Measurements from ENCODE around the gene C1orf174. TPM values are rescaled to one million over a fixed set of nuclear protein-coding genes. Genes with fewer than 3 reads are reported as not detected.

The C1orf174 gene
- total and polyA plus RNA-seq, 2 of the 13 experiments (the other 11 are each of a cell fraction or from before 2014, with no cell fraction given), result 21.6 to 31.4 TPM

DNA sequence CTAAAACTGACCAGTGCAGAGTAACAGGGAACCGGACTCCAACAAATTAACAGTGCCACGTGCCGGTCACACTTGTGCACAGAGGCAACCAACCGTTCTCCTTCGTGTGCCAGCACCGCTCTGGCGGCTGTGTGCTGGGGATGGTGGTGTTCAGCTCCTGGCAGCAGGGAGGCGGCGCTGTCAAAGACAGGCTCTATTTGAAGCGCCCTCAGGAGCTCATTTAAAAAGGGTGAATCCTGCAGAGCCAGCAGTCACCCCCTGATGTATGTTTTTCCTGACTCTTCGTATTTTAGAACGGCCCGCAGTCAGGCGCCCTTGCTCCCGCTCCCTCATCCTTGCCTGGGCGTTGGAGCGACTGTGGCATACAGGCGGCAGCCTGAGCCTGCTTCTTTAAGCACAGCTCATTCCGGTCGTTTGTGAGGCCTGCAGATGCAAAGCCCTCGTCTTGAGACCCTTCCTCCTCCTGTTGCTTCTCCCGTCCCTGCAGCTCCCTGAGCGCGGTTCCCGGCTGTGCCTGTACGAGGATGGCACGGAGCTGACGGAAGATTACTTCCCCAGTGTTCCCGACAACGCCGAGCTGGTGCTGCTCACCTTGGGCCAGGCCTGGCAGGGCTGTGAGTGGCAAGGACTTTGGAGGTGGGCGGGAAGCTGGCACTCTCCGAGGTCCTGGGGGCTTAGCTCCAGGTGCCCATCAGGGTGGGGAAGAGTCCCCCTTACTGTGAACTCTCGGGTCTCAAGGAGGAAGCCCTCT lies 41.7 kb downstream of the C1orf174 start (continued):
- TF ChIP-seq, protein P1, sequence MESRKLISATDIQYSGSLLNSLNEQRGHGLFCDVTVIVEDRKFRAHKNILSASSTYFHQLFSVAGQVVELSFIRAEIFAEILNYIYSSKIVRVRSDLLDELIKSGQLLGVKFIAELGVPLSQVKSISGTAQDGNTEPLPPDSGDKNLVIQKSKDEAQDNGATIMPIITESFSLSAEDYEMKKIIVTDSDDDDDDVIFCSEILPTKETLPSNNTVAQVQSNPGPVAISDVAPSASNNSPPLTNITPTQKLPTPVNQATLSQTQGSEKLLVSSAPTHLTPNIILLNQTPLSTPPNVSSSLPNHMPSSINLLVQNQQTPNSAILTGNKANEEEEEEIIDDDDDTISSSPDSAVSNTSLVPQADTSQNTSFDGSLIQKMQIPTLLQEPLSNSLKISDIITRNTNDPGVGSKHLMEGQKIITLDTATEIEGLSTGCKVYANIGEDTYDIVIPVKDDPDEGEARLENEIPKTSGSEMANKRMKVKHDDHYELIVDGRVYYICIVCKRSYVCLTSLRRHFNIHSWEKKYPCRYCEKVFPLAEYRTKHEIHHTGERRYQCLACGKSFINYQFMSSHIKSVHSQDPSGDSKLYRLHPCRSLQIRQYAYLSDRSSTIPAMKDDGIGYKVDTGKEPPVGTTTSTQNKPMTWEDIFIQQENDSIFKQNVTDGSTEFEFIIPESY (CRISPR knock-in tag; IDR thresholded peaks at IDR 0.05), result peak; percentile 71; the same call in 1 of the 2 replicates
- TF ChIP-seq, protein P2, sequence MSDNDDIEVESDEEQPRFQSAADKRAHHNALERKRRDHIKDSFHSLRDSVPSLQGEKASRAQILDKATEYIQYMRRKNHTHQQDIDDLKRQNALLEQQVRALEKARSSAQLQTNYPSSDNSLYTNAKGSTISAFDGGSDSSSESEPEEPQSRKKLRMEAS (IDR thresholded peaks at IDR 0.05), result peak; percentile 85
- TF ChIP-seq HOXA3 (CRISPR knock-in tag; IDR thresholded peaks at IDR 0.05), result peak; percentile 25; the same call in 1 of the 2 replicates
- TF ChIP-seq, protein P3, sequence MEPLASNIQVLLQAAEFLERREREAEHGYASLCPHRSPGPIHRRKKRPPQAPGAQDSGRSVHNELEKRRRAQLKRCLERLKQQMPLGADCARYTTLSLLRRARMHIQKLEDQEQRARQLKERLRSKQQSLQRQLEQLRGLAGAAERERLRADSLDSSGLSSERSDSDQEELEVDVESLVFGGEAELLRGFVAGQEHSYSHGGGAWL (CRISPR knock-in tag; IDR thresholded peaks at IDR 0.05), result 0 out of 2 replicates have a peak, but pooled peaks have one; percentile 4
- TF ChIP-seq ZNF7 (CRISPR knock-in tag; IDR thresholded peaks at IDR 0.05), result no peak
- no peak for TF ChIP-seq PITX1 (CRISPR knock-in tag; IDR thresholded peaks at IDR 0.05)
- TF ChIP-seq, protein P4, sequence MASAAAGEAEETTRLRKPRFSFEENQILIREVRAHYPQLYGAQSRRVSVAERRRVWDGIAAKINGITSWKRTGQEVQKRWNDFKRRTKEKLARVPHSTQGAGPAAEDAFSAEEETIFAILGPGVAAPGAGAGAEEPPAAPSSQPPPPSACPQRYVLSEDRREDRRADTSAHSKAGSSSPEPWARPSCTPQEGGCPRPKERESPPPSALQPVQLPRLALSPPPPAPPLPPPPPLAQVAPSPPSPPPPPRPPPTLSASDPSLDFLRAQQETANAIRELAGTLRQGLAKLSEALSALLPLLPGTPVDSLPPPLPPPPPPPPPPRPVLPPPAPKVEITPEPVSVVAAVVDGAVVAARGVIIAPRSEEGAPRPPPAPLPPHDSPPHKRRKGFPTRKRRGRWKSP (CRISPR knock-in tag; IDR thresholded peaks at IDR 0.05), result no peak
- TF ChIP-seq, protein P5, sequence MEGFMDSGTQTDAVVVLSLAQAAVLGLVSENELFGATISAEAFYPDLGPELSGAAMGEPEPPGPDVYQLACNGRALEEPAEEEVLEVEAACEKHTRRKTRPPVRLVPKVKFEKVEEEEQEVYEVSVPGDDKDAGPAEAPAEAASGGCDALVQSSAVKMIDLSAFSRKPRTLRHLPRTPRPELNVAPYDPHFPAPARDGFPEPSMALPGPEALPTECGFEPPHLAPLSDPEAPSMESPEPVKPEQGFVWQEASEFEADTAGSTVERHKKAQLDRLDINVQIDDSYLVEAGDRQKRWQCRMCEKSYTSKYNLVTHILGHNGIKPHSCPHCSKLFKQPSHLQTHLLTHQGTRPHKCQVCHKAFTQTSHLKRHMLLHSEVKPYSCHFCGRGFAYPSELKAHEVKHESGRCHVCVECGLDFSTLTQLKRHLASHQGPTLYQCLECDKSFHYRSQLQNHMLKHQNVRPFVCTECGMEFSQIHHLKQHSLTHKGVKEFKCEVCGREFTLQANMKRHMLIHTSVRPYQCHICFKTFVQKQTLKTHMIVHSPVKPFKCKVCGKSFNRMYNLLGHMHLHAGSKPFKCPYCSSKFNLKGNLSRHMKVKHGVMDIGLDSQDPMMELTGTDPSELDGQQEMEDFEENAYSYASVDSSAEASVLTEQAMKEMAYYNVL (CRISPR knock-in tag; IDR thresholded peaks at IDR 0.05; ENCODE audit: borderline replicate concordance), result peak; percentile 25; the same call in 1 of the 2 replicates
- 0 out of 2 replicates have a peak, but pooled peaks have one; percentile 24 for TF ChIP-seq ARID2 (CRISPR knock-in tag; IDR thresholded peaks at IDR 0.05; ENCODE audit: borderline replicate concordance)
